AG09309 (cell line): ENCODE results near the gene CLEC16A.

Experiments used
- DNase-seq: peaks from one replicate; pipeline ENCODE4 v3.0.0-alpha.2; 2010; ENCODE audit warnings: low read depth
- H3K4me3 ChIP-seq: 2 replicates; pipeline ENCODE4 v1.5.1; 2011; ENCODE audit warnings: mild to moderate bottlenecking, low read depth, low read length, moderate library complexity; ENCODE audit not compliant: control insufficient read depth
- TF ChIP-seq, protein P1 (sequence below): IDR thresholded peaks from 2 replicates; pipeline ENCODE4 v1.5.1; 2011; ENCODE audit warnings: mild to moderate bottlenecking, low read depth, low read length, inconsistent platforms; ENCODE audit not compliant: insufficient read depth, control insufficient read depth; ENCODE audit errors: missing control alignments

CLEC16A gene

DNA sequence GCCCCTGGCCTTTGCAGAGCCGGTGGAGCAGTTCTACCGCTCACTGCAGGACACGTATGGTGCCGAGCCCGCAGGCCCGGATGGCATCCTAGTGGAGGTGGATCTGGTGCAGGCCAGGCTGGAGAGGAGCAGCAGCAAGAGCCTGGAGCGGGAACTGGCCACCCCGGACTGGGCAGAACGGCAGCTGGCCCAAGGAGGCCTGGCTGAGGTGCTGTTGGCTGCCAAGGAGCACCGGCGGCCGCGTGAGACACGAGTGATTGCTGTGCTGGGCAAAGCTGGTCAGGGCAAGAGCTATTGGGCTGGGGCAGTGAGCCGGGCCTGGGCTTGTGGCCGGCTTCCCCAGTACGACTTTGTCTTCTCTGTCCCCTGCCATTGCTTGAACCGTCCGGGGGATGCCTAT is 37.9 kb upstream of the CLEC16A start:
- DNase-seq, result no peak
- TF ChIP-seq, protein P1, sequence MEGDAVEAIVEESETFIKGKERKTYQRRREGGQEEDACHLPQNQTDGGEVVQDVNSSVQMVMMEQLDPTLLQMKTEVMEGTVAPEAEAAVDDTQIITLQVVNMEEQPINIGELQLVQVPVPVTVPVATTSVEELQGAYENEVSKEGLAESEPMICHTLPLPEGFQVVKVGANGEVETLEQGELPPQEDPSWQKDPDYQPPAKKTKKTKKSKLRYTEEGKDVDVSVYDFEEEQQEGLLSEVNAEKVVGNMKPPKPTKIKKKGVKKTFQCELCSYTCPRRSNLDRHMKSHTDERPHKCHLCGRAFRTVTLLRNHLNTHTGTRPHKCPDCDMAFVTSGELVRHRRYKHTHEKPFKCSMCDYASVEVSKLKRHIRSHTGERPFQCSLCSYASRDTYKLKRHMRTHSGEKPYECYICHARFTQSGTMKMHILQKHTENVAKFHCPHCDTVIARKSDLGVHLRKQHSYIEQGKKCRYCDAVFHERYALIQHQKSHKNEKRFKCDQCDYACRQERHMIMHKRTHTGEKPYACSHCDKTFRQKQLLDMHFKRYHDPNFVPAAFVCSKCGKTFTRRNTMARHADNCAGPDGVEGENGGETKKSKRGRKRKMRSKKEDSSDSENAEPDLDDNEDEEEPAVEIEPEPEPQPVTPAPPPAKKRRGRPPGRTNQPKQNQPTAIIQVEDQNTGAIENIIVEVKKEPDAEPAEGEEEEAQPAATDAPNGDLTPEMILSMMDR, result no peak
- no peak overlapping the region for H3K4me3 ChIP-seq

DNA sequence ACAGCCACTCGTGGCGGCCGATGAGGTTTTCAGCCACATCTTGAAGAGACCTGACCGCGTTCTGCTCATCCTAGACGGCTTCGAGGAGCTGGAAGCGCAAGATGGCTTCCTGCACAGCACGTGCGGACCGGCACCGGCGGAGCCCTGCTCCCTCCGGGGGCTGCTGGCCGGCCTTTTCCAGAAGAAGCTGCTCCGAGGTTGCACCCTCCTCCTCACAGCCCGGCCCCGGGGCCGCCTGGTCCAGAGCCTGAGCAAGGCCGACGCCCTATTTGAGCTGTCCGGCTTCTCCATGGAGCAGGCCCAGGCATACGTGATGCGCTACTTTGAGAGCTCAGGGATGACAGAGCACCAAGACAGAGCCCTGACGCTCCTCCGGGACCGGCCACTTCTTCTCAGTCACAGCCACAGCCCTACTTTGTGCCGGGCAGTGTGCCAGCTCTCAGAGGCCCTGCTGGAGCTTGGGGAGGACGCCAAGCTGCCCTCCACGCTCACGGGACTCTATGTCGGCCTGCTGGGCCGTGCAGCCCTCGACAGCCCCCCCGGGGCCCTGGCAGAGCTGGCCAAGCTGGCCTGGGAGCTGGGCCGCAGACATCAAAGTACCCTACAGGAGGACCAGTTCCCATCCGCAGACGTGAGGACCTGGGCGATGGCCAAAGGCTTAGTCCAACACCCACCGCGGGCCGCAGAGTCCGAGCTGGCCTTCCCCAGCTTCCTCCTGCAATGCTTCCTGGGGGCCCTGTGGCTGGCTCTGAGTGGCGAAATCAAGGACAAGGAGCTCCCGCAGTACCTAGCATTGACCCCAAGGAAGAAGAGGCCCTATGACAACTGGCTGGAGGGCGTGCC is 37.2 kb upstream of the CLEC16A start:
- no peak for DNase-seq
- TF ChIP-seq, protein P1, result no peak
- H3K4me3 ChIP-seq, result no peak overlapping the region

GRCh38 chr16:10907757-10908045 is 36.7 kb upstream of the CLEC16A start:
- TF ChIP-seq, protein P1, result no peak
- DNase-seq, result no peak
- H3K4me3 ChIP-seq, result no peak overlapping the region

DNA sequence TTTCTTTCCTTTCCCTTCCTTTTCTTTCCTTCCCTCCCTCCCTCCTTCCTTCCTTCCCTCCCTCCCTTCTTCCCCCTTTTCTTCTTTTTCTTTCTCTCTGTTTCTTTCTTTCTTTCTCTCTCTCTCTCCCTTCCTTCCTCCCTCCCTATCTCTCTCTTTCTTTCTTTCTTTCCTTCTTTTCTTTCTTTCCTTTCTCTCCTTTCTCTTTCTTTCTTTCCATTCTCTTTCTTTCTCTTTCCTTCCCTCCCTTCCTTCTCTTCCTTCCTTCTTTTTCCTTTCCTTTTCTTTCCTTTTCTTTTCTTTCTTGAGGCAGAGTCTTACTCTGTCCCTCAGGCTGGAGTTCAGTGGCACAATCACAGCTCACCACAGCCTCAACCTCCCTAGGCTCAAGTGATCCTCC is 33.1 kb upstream of the CLEC16A start:
- TF ChIP-seq, protein P1, result no peak
- no peak overlapping the region for H3K4me3 ChIP-seq
- no peak for DNase-seq

DNA sequence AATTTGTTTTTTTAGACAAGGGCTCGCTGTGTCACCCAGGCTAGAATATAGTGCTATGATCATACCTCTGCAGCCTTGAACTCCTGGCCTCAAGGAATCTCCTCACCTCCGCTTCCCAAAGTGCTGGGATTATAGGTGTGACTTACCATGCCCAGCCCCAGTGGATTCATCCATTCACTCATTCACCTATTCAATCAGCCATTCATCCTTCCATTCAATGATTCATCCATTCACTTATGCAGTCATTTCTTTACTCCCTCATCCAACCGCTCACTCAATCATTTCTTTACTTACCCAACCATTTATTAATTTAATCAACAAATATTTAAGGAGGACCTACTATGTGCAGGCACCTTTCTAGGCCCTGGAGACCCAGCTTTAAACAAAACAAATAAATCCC is 27.8 kb upstream of the CLEC16A start:
- DNase-seq, result no peak
- TF ChIP-seq, protein P1, result no peak
- no peak overlapping the region for H3K4me3 ChIP-seq

DNA sequence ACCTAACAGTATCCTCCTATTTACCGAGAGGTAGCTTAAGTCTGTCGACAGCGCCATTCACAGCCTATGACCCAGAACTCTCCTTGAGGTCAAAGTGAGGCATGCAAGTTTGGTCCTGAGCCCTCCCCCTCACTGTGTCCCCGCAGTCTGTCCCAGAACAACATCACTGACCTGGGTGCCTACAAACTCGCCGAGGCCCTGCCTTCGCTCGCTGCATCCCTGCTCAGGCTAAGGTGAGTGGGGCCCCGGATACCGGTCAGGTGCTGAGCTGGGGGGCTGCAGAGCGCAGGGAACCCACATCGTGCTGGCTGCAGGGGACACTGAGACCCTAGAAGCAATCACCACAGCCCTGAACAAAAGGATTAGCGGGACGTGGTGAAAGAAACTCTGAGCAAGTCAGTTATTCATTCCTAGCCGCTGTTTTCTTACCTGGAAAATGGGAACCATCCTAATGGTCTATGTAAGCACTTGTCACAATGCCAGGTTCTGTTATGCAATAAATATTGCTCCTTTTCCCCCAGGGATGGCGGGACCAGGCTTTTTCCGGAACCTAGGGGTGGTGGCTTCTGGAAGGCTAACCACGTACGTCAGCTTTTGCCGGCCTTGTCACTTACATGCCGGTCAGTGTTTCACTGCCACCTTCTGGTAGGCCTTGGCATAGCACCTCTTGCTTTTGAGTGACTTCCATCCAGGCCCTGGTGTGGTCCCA is 25.9 kb upstream of the CLEC16A start:
- H3K4me3 ChIP-seq, result no peak overlapping the region
- TF ChIP-seq, protein P1, result peak; percentile 99
- peak; percentile 72 for DNase-seq
